Measurements from ENCODE around the gene CDK5RAP2.

The CDK5RAP2 gene

DNA sequence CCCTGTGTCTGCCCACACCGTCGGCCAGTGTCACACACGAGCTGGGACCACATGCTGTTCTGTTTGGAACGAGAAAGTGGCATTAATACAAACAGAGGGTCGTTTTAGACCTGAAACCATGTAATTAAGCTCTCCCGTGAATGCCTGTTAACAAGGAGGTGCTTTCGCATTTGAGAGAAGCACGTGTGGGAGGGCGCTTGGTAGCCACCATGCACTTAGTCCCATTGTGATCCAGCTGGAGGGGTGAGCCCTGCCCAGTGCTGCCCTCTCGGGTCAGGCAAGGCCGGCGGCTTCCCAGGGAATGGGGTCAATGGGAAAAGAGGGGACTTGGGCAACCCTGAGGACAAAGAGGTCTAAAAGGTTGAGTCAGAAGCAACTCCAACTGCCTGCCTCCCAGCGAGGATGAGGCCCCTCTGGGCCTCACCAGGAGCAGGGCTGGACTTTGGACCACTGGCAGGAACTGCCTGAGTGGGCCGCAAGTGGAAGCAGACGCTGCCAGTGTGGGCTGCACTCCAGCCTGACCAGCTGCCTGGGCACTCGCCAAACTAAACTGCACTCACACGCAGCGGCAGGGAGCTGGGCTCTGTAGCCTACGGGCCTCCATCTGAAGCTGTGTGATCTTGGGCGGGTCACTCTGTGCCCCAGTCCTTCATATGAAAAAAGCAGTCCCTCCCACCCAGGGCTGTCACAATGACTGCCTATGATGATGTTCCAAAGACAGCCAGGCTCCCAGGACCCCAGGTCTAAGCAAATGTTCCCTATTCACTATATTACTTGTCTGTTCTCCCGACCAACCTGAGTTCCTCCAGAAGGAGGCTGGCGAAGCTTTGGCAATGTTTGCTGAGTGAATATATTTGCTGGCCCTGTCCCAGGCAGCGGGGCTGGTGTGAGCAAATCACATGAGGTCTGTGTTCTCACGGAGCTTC is 195.7 kb downstream of the CDK5RAP2 start:
- TF ChIP-seq, protein P1, sequence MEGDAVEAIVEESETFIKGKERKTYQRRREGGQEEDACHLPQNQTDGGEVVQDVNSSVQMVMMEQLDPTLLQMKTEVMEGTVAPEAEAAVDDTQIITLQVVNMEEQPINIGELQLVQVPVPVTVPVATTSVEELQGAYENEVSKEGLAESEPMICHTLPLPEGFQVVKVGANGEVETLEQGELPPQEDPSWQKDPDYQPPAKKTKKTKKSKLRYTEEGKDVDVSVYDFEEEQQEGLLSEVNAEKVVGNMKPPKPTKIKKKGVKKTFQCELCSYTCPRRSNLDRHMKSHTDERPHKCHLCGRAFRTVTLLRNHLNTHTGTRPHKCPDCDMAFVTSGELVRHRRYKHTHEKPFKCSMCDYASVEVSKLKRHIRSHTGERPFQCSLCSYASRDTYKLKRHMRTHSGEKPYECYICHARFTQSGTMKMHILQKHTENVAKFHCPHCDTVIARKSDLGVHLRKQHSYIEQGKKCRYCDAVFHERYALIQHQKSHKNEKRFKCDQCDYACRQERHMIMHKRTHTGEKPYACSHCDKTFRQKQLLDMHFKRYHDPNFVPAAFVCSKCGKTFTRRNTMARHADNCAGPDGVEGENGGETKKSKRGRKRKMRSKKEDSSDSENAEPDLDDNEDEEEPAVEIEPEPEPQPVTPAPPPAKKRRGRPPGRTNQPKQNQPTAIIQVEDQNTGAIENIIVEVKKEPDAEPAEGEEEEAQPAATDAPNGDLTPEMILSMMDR (IDR thresholded peaks at IDR 0.05; ENCODE audit: extremely low read depth, insufficient read depth, missing control alignments) = no peak
- in situ Hi-C loops (cut with MboI; ENCODE audit: low pct_unique_long_range_greater_than_20kb, low sequenced_read_pairs, unreplicated experiment) = no loop called here
- DNase-seq (ENCODE audit: low spot score) = no peak

DNA sequence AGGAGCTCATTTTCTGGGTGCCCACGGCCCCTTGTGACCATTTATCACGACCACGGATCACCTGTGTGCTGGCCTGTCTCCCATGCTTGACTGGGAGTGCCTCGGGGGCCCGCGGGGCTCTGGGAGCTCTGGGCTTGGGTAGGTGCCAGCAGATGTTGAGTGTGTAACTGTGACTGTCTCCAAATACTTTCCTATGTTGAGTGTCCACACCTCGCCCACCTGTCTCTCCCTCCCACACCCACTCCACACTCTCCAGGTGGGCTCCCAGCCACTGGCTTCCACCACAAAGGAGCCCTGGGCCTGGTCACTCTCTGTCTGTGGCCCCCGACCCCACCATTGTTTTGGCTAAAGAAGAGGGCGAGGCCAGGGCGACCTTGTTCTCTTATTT is 196.4 kb downstream of the CDK5RAP2 start:
- TF ChIP-seq, protein P1 (IDR thresholded peaks at IDR 0.05; ENCODE audit: extremely low read depth, insufficient read depth, missing control alignments) = no peak
- no peak for DNase-seq (ENCODE audit: low spot score)
- in situ Hi-C loops (cut with MboI; ENCODE audit: low pct_unique_long_range_greater_than_20kb, low sequenced_read_pairs, unreplicated experiment) = no loop called here

DNA sequence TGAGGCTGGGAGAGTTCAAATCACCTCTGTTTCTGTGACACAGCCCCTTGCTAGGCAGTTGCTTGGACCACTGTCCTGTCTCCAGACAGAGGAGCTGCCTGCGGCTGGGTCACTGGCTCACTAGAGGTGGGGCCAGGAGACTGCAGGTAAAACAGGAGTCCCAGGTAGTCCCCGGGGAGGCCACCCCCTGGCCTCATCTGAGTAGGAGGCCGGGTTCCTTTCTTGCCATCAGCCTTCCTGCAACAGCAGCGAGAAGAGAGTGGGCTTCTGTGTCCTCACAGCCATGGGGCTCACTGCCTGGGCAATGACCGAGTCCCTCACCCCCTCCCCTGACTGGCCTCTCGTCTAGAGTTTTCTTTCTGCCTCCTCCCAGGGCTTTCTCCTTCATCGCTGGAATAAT is 197.5 kb downstream of the CDK5RAP2 start:
- in situ Hi-C loops (cut with MboI; ENCODE audit: low pct_unique_long_range_greater_than_20kb, low sequenced_read_pairs, unreplicated experiment) = no loop called here
- TF ChIP-seq, protein P1 (IDR thresholded peaks at IDR 0.05; ENCODE audit: extremely low read depth, insufficient read depth, missing control alignments) = no peak
- no peak for DNase-seq (ENCODE audit: low spot score)

DNA sequence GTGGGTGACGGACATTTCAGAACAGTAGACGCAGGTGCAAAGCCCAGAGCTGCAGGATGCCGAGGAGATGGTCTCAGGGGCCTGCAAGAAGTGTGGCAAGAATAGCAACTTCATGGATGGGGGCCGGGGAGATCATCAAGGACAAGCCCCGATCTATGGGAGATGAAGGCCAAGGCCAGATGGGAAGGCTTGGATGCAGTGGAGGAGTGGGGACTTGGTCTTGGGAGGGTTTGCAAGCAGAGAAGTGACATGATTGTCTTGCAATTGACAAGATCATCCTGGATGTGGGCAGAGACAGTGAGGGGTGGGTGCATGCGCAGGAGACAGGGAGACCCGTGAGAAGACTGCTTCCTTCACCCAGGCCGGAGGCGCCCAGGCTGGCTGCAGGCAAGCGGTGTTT is 198.1 kb downstream of the CDK5RAP2 start:
- no peak for DNase-seq (ENCODE audit: low spot score)
- TF ChIP-seq, protein P1 (IDR thresholded peaks at IDR 0.05; ENCODE audit: extremely low read depth, insufficient read depth, missing control alignments) = no peak
- in situ Hi-C loops (cut with MboI; ENCODE audit: low pct_unique_long_range_greater_than_20kb, low sequenced_read_pairs, unreplicated experiment) = no loop called here

DNA sequence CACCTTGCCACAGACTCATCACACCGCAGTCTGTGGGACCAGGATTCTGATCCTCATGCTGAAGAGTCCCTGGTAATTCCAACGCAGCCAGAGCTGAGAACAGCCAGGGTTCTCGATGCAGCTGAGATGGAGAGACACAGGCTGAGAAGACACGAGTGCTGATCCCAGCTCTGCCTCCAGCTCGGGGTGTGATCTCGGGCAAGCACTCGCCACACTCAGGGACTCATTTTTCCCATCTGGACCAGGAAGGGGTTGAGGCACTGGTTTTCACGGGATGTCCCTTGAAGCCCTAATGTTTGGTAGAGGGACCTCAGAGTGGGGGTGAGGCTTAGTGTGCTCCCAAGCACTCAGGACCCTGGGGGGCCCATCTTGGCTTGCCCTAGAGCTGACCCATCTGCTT is 200.4 kb downstream of the CDK5RAP2 start:
- in situ Hi-C loops (cut with MboI; ENCODE audit: low pct_unique_long_range_greater_than_20kb, low sequenced_read_pairs, unreplicated experiment) = no loop called here
- TF ChIP-seq, protein P1 (IDR thresholded peaks at IDR 0.05; ENCODE audit: extremely low read depth, insufficient read depth, missing control alignments) = no peak
- no peak for DNase-seq (ENCODE audit: low spot score)

DNA sequence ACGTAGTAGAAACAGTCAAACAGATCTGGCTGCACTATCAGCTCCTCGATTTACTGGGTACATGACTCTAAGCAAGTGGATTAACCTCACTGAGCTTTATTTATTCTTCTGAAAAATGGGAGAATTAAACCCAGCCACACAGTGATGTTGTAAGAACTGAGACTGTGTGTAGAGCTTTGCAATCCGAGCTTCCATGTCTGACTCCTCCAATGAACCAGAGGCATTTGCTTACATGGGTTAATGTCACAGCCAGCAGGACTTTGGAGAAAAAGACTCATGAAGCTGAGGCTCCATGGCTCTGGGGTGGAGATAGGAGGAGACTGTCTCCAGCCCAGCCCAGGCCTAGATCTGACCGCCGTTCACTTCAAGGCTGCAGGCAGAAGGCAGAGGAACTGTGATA is 201.3 kb downstream of the CDK5RAP2 start:
- TF ChIP-seq, protein P1 (IDR thresholded peaks at IDR 0.05; ENCODE audit: extremely low read depth, insufficient read depth, missing control alignments) = no peak
- in situ Hi-C loops (cut with MboI; ENCODE audit: low pct_unique_long_range_greater_than_20kb, low sequenced_read_pairs, unreplicated experiment) = no loop called here
- DNase-seq (ENCODE audit: low spot score) = no peak

All from GM13977 (cell line).